HG02884 (cell line): ENCODE results near the gene B4GALNT2.
"Not testable (repeated sequence)": the region's sequence is repeated elsewhere in the genome, so short reads cannot be mapped to it uniquely, and the experiment has no call there.

ENCODE experiments used
- ATAC-seq: cut with Tn5 transposase; IDR thresholded peaks from one replicate; pipeline ENCODE4 v1.9.1; 2021; ENCODE audit warnings: mild to moderate bottlenecking, moderate library complexity; ENCODE audit not compliant: unreplicated experiment

Gene B4GALNT2

GRCh38 chr17:49132699-49133364, at the start of gene B4GALNT2:
TSS of gene B4GALNT2 (plus strand) at chr17:49132769. CDS start at chr17:49132793, 24 bp downstream.
- no peak for ATAC-seq

- ATAC-seq, result not testable (repeated sequence)
Measured at GRCh38 chr17:49085046-49085445, 47.5 kb upstream of the B4GALNT2 start.

- ATAC-seq, result no peak
Measured at GRCh38 chr17:49085565-49086315, 46.8 kb upstream of the B4GALNT2 start.

- no peak for ATAC-seq
Measured at GRCh38 chr17:49086316-49086605, 46.3 kb upstream of the B4GALNT2 start.

GRCh38 chr17:49086649-49087048, 45.9 kb upstream of the B4GALNT2 start:
- ATAC-seq, result no peak

GRCh38 chr17:49089094-49089493, 43.5 kb upstream of the B4GALNT2 start:
- ATAC-seq, result no peak

- ATAC-seq, result no peak
Measured at GRCh38 chr17:49090878-49091594, 41.5 kb upstream of the B4GALNT2 start.

GRCh38 chr17:49093131-49093530, 39.4 kb upstream of the B4GALNT2 start:
- no peak for ATAC-seq

- no peak for ATAC-seq
Measured at GRCh38 chr17:49100601-49101000, 32.0 kb upstream of the B4GALNT2 start.

GRCh38 chr17:49101054-49101534, 31.5 kb upstream of the B4GALNT2 start:
- no peak for ATAC-seq

GRCh38 chr17:49103360-49103759, 29.2 kb upstream of the B4GALNT2 start:
- not testable (repeated sequence) for ATAC-seq

- ATAC-seq, result no peak
Measured at GRCh38 chr17:49104511-49105074, 28.0 kb upstream of the B4GALNT2 start.

GRCh38 chr17:49106321-49107210, 26.0 kb upstream of the B4GALNT2 start:
- ATAC-seq, result no peak

GRCh38 chr17:49107211-49107557, 25.4 kb upstream of the B4GALNT2 start:
- ATAC-seq, result no peak

- no peak for ATAC-seq
Measured at GRCh38 chr17:49108318-49108717, 24.3 kb upstream of the B4GALNT2 start.

- ATAC-seq, result no peak
Measured at GRCh38 chr17:49110509-49110908, 22.1 kb upstream of the B4GALNT2 start.

- ATAC-seq, result no peak
Measured at GRCh38 chr17:49111934-49112333, 20.6 kb upstream of the B4GALNT2 start.

- no peak for ATAC-seq
Measured at GRCh38 chr17:49112936-49113335, 19.6 kb upstream of the B4GALNT2 start.

GRCh38 chr17:49114703-49115102, 17.9 kb upstream of the B4GALNT2 start:
- no peak for ATAC-seq

GRCh38 chr17:49117587-49118230, 14.9 kb upstream of the B4GALNT2 start:
- ATAC-seq, result no peak
